Measurements from ENCODE around the gene SNX30. TPM values are rescaled to one million over a fixed set of nuclear protein-coding genes. Genes with fewer than 3 reads are reported as not detected.
A peak's percentile ranks its signal among the peaks of the same experiment; 100 is the strongest.
"Not testable (repeated sequence)": the region's sequence is repeated elsewhere in the genome, so short reads cannot be mapped to it uniquely, and the experiment has no call there.

The SNX30 gene
- total RNA-seq: 10.7 TPM

GRCh38 chr9:112750016-112750763 lies at the start of gene SNX30:
Gene SNX30, plus strand, starts transcription at chr9:112750760. Its CDS starts 242 bp downstream, at chr9:112751002.
- DNase-seq (ENCODE audit: low spot score): peak; percentile 93
- peak; percentile 97 for ATAC-seq
- intact Hi-C loops (cut with DNase I): no loop called here

- intact Hi-C loops (cut with DNase I): no loop called here
- DNase-seq (ENCODE audit: low spot score) (no peak), ATAC-seq (no peak)
Measured at GRCh38 chr9:112703304-112703703, 47.3 kb upstream of the SNX30 start.

DNA sequence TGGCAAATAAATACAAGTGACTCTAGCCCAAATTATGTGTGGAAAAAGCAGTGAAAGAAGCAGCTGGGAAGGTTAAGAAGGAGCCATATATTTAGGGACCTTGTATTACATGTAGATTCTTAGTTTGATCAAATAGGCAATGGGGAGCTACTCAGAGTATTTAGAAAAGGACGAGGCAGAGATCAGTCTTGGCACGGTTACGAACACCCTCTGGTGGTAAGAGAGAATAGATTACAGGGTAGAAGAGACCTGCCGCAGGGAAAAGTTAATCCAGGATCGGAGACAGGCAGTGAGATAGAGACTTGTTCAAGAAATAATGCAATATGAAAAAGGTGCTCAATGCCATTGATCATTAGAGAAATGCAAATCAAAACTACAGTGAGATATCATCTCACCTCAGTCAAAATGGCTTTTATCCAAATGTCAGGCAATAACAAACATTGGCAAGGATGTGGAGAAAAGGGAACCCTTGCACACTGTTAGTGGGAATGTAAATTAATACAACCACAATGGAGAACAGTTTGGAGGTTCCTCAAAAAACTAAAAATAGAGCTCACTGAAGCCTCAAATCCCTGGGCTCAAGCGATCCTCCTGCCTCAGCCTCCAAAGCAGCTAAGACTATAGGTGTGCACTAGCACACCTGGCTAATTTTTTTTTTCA lies 44.7 kb upstream of the SNX30 start:
- DNase-seq (ENCODE audit: low spot score): no peak
- intact Hi-C loops (cut with DNase I): no loop called here
- ATAC-seq: peak; percentile 74

GRCh38 chr9:112711050-112711689 lies 39.4 kb upstream of the SNX30 start:
- intact Hi-C loops (cut with DNase I): no loop called here
- ATAC-seq: no peak
- DNase-seq (ENCODE audit: low spot score): no peak

DNA sequence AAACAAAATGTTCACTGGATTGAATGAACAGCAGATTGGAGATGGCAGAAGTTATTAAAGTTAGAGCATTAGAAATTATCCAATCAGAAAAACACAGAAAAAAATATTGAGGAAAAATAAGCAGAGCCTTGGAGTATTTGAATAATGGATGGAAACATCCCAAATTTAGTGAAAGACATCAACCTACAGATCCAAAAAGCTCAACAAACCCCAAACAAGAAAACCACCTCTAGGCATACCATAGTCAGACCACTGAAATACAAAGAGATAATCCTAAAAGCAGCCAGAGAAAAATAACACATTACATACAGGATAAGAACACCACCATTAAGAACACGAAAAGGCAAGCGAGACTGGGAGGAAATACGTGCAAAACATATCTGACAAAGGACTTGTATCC lies 37.9 kb upstream of the SNX30 start:
- ATAC-seq (no peak), DNase-seq (ENCODE audit: low spot score) (no peak)
- intact Hi-C loops (cut with DNase I): no loop called here

GRCh38 chr9:112717661-112718331 lies 32.8 kb upstream of the SNX30 start, which contains the start of gene INIP:
Gene INIP, minus strand, starts transcription at chr9:112718117. Its CDS starts 1,632 bp downstream, at chr9:112716485.
- peak; percentile 98 for ATAC-seq
- intact Hi-C loops (cut with DNase I): no loop called here
- DNase-seq (ENCODE audit: low spot score): peak; percentile 96

DNA sequence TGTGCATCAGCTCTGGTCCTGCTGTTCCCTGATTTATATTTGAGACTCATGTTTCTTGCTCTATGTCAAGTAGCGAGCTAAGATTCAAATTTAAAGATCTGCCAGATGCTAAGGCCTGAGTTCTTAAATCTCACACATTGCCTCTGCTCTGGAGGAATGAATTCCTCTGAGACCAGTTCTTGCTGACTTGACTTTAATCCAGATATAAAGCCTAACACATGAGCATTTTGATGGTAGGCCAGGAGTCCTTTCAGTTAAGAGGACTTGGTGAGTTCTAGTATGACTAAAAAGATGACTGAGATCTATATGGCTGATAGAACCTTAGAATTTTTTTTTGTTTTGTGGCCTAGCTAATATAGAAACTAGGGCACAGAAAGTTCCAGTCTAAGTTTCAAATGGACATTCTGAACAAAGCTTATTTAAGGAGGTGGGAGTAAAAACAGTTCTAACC lies 31.3 kb upstream of the SNX30 start:
- DNase-seq (ENCODE audit: low spot score) (no peak), ATAC-seq (no peak)
- intact Hi-C loops (cut with DNase I): no loop called here

GRCh38 chr9:112719696-112720095 lies 30.9 kb upstream of the SNX30 start:
- no peak for DNase-seq (ENCODE audit: low spot score)
- ATAC-seq: no peak
- intact Hi-C loops (cut with DNase I): no loop called here

GRCh38 chr9:112720113-112720780 lies 30.3 kb upstream of the SNX30 start:
- intact Hi-C loops (cut with DNase I): no loop called here
- ATAC-seq (no peak), DNase-seq (ENCODE audit: low spot score) (no peak)

- DNase-seq (ENCODE audit: low spot score); intact Hi-C loops (cut with DNase I); ATAC-seq: not testable (repeated sequence)
Measured at GRCh38 chr9:112722749-112723148, 27.8 kb upstream of the SNX30 start.

DNA sequence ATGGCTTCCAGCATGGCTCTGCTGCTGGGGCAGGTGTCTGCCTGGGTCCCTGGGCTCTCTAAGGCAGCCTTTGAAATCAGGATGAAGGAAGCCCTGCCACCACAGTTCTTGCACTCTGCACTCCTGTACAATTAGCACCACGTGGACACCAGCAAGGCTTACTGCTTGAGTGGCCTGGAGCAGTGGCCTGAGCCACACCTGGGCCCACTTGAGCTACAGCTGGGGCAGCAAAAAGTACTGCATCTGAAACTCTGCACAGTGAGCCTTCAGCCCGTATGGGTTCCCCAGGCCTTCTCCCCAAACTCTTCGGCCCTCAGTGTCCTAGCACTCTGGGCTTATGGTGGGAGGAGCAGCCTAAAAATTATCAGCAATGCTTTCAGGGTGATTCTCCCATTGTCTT lies 24.6 kb upstream of the SNX30 start:
- intact Hi-C loops (cut with DNase I): no loop called here
- DNase-seq (ENCODE audit: low spot score) (no peak), ATAC-seq (no peak)

DNA sequence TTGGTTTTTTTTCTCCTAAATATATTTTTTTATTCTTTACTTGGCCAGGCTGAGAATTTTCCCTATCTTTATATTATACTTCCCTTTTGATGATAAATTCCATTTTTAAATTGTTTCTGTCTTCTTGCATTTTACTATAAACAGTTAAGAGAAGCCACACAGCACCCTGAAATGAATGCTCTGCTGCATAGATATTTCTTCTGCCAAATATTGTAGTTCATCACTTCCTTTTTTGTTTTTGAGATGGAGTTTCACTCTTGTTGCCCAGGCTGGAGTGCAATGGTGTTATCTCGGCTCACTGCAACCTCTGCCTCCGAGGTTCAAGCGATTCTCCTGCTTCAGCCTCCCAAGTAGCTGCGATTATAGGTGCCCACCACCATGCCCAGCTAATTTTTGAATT lies 24.1 kb upstream of the SNX30 start:
- intact Hi-C loops (cut with DNase I): no loop called here
- ATAC-seq: no peak
- DNase-seq (ENCODE audit: low spot score): no peak

GRCh38 chr9:112728401-112728800 lies 22.2 kb upstream of the SNX30 start:
- intact Hi-C loops (cut with DNase I): no loop called here
- DNase-seq (ENCODE audit: low spot score): no peak
- ATAC-seq: no peak

DNA sequence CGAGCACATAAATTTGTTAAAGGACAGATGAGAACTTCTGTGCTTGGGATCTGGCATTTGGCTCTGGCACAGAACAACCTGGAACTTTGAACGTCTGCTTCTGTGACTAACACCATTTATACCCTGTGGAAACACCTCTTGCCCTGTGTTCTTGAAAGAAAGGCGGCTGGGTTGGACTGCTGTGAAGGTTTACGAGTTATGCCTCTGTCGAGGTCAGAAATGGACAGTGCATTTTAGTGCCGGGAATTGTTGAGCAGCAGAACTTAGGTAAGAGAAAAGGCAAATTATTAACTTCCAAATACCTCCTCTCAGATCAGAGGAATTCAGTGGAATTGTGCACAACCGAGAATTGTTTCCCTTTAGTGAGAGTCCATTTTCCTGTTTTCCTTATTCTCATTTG lies 18.6 kb upstream of the SNX30 start:
- intact Hi-C loops (cut with DNase I): no loop called here
- no peak for DNase-seq (ENCODE audit: low spot score)
- ATAC-seq: no peak

DNA sequence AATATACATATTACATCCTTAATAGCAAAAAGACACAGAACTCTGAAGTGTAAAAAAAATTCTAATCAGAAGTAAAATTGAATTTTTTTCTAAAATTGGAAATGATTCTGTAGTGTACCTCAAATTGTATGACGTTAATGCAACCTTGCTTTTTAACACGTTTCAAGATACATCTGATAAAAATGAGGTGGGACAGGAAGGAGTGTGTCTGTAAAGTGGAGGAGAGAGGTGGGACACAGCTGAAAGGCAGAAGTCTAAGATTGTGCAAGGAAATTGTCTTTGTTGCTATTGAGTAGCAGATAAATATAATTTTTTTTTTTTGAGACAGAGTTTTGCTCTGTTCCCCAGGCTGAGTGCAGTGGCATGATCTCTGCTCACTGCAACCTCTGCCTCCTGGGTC lies 15.7 kb upstream of the SNX30 start:
- ATAC-seq (no peak), DNase-seq (ENCODE audit: low spot score) (no peak)
- intact Hi-C loops (cut with DNase I): no loop called here

GRCh38 chr9:112743216-112743836 lies 7.2 kb upstream of the SNX30 start:
- ATAC-seq (no peak), DNase-seq (ENCODE audit: low spot score) (no peak)
- intact Hi-C loops (cut with DNase I): no loop called here

DNA sequence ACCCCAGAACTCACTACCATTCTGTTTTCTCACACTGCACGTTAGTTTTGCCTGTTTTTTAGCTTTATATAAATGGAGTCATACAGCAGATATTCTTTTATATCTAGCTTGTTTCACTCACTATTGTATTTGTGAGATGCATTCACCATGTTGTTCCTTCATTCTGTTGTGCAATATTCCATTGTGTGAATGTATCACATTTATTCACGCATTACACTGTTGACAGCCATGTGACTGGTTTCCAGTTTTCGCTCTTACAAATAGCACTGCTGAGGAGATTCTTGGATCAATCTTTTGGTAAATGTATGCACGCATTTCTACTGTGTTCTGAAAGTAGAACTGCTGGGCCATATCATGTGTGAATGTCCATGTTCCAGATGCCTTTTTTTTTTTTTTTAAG lies 6.4 kb upstream of the SNX30 start:
- ATAC-seq (no peak), DNase-seq (ENCODE audit: low spot score) (no peak)
- intact Hi-C loops (cut with DNase I): no loop called here

DNA sequence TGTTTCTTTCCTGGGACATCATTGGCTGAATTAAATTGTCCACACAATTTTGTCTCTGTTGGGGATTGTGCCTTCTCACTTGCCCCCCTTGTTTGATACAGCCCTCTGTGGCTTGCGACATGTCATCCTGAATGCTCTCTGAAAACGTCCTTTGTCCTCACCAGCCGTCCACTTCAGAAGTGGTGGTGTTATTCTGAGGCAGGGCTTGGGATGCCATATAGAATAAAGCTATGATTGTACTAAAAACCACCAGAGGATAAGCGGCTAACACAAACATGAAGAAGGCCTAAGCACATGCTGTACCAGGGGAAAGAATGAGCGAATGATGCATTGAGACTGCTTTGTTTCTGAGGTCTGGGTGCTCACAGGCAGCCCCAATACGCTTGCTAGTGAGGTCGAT lies 3.5 kb upstream of the SNX30 start:
- DNase-seq (ENCODE audit: low spot score): no peak
- ATAC-seq: peak; percentile 60
- intact Hi-C loops (cut with DNase I): no loop called here

GRCh38 chr9:112750764-112751055 lies 150 bp downstream of the SNX30 start:
- ATAC-seq (no peak), DNase-seq (ENCODE audit: low spot score) (no peak)
- intact Hi-C loops (cut with DNase I): no loop called here
